ENCODE data around the gene IGF1R.

DNA sequence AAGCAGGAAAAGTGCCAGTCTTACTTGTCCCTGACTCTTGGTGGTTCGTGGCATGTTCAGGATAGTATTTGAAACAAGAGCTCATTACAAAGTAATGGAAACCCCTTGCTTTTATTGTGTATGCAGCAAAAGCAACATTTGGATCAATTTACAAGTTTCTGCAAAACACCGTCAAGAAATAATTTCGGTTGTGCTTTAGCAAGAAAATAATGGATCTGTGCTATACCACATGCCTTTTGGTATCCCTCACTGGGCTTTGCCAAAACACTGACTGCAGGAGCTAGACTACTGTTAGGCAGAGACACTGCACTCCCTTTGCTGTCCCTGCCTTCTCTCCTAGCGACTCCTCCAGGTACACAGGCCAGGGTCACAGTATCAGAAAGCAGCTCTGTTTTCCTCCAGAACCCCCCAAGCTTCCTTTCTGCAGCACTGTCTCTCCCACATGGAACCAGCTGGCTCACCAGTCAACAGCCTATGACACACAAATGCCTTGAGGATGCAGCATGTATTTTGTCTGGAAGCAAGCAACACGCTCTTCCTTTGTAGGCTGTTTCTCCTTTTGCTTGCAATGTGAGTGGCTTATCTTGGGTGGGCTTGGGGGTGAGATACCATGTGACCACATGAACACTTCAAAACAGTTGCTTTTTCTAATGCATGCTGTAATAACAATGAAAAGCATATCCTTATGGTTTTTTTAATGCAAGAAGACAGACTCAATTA lies 247.8 kb downstream of the IGF1R start:
- TF ChIP-seq, protein P1, sequence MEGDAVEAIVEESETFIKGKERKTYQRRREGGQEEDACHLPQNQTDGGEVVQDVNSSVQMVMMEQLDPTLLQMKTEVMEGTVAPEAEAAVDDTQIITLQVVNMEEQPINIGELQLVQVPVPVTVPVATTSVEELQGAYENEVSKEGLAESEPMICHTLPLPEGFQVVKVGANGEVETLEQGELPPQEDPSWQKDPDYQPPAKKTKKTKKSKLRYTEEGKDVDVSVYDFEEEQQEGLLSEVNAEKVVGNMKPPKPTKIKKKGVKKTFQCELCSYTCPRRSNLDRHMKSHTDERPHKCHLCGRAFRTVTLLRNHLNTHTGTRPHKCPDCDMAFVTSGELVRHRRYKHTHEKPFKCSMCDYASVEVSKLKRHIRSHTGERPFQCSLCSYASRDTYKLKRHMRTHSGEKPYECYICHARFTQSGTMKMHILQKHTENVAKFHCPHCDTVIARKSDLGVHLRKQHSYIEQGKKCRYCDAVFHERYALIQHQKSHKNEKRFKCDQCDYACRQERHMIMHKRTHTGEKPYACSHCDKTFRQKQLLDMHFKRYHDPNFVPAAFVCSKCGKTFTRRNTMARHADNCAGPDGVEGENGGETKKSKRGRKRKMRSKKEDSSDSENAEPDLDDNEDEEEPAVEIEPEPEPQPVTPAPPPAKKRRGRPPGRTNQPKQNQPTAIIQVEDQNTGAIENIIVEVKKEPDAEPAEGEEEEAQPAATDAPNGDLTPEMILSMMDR (IDR thresholded peaks at IDR 0.05; ENCODE audit: insufficient read depth, low read length, poor library complexity, severe bottlenecking) = no peak
- no peak for TF ChIP-seq EZH2phosphoT487 (conservative IDR thresholded peaks at IDR 0.05; ENCODE audit: low read length)
